Inflammatory macrophage (primary cell): ENCODE data around the gene IL1B.
"Not testable (repeated sequence)": the region's sequence is repeated elsewhere in the genome, so short reads cannot be mapped to it uniquely, and the experiment has no call there.

Experiments
- DNase-seq, 2 donors: peaks; one replicate each; pipeline ENCODE4 v3.0.0-alpha.2; 2020 to 2022
- total RNA-seq, 18 experiments: gene quantifications; one replicate each; lab custom pipeline; 2026; ENCODE audit warnings: mixed read lengths in 6 of 18, inconsistent platforms in 2 of 18; lab: John Stamatoyannopoulos, UW

The IL1B gene
- 0.68 to 22,839 (median 53.5) reads per million in 18 experiments for total RNA-seq

DNA sequence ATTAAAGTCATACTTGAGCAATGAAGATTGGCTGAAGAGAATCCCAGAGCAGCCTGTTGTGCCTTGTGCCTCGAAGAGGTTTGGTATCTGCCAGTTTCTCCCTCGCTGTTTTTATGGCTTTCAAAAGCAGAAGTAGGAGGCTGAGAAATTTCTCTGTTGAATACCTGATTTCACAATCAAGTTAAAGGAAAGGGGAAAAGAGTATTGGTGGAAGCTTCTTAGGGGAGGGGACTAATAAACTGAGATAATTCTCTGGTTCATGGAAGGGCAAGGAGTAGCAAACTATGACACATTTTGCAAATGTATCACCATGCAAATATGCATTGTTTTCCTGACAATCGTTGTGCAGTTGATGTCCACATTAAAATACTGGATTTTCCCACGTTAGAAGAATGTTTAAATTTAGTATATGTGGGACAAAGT lies at the start of gene IL1B:
TSS of gene IL1B (minus strand) at position 85 of the 423 bp plus-strand sequence. CDS start 550 bp downstream, outside the sequence.
- peak; percentile 86 to 97 for DNase-seq

DNA sequence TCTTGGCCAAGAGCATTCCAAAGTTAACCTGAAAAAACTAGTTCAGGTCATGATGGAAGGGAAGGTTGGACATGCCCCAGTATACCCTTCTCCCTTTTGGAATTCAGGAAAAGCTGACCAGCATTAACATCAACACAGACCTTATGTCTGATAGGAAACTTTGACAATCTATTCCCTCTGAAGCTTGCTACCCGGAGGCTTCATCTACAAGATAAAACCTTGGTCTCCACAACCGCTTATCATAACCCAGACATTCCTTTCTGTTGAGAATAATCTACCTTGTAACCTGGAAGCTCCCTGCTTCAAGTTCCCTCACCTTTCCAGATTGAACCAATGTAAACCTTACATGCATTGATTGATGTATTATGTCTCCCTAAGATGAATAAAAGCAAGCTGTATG lies 49.7 kb upstream of the IL1B start:
- DNase-seq, result no peak

DNA sequence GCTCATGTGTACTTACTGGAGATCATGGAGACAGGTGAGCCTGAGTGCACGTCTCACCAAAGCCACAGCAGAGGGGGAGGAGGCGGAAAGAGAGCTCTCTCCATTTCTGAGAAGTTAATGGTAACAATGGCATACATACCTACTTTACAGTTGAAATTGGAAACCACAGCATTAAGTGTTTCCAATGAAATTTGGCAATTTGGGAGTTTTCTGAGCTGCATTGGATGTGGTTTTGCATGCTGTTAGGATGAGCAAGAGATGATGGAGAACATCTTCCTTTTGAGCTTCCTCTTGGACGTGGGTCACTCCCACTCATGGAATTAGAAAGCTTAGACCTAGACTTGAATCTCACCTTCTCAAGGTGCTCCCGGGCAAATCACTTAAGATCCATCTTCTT lies 48.9 kb upstream of the IL1B start:
- no peak for DNase-seq

DNA sequence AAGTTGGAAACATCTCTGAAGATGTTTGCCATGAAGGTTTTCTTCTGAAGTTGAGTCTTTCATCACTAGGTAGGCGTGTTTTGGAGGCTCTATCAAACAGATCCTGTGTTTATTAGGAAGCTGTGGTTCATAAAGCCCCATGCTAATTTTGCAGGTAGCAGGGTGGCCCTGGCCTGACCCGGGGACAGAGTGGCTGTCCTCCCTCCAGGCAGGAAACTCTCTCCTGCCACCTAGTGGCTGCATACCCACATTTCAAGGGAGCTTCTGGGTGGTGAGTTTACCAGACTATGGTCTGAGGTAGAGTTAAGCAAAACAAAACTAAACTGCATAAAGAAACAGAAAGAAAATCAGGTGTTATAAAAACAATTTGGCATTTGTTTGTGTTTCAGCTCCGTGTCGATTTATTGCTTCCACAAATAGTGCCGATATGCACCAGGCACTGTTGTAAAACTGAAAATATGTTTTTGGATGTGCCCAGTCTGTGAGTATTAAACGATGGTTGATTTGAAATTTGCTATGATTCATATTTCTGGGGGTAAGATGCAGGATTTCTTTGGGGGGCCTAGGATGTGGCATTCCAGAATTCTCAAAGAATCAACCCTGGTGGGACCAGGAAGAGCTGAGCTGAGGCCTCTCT lies 48.4 kb upstream of the IL1B start:
- DNase-seq, result peak; percentile 78 to 81

DNA sequence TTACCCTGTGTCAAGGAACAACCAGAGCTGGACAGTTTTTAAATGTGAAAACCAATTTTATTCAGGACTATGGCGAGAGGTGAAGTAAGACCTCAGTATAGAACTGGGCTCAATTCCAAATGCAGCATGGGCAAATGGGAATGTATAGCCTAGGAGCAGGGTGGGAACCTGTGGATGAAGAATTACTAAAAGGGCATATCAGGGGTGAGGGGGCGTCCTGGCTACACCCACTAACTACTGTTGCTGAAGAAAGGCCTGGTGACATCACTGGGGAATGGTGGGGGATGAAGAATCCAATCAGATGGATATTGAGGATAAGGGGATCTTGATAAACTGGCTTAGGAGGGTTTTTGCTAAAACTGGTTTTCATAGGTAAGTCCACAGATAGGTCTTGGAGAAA lies 47.1 kb upstream of the IL1B start:
- DNase-seq, result no peak

DNA sequence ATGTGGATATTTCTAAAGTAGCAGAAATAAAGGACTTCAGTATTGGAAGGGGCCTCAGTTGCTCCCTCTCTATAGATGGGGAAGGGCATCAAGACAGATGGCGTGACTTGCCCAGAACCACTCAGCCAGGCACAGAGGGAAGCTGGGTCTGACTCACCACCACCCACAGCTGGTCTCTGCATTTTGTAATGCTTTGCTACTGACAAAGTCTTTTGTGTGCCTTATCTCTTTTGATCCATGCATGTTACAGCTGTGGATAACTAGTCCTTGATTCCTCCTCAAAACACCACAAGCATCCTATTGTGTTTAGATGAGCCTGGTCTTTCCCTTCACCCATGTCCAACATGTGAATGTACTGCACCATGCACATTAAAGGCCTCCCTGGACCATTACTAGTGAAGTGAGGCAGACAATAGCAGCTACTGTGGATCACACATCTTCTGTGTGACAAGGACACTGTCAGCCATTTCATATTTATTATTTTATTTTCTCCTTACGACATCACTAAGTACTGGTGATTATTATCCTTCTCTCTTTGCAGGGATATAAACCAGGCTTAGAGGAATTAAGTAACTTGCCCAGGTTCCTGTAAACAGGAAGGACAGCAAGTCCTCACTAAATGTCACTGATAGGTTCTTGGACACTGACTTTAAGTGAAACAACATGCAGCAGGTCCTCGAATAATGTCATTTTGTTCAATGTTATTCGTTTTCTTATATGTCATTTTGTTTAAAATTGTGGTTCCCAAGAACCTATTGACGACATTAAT lies 44.8 kb upstream of the IL1B start:
- peak; percentile 92 to 97 for DNase-seq

DNA sequence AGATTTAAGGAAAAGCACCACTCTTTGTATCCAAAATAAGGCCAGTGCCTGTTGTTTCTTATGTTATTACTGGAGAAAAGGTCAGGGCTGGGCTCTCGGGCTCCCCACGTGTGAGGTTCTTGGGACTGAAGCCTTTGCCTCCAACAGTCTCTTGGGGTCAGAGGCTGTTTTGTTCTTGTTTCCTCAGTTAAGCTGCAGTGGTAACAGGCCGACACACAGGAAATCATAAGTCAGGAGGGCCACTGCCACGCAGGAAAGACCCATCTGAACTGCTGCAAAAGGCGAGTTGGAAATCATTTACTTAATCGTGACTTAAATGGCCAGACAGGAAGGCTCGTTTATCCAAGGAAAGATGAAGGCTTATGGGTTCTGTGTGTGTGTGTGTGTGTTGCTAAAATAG lies 44.1 kb upstream of the IL1B start:
- DNase-seq, result peak; percentile 47 to 66

DNA sequence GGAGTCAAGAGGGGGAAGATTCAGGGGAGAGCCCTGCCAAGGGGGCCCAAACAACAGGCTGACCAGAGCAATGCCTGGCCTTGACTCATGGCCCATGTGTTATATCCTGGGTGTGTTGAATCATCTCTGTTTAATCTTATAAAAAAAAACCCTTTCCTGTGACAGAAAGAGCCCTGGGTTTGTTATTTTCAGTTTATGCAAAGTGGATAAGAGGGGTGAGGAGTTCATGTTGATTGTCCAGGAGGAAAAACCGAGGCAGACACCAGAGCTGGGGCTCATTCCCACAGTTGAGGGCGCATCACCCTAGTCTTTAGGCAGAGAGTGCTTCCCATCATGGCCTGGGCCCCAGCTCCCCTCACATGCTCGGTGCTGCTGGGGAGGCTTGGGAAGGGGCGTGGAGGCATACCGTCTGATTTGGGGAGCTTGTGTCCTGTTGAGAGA lies 43.5 kb upstream of the IL1B start:
- peak; percentile 18 to 53 for DNase-seq

DNA sequence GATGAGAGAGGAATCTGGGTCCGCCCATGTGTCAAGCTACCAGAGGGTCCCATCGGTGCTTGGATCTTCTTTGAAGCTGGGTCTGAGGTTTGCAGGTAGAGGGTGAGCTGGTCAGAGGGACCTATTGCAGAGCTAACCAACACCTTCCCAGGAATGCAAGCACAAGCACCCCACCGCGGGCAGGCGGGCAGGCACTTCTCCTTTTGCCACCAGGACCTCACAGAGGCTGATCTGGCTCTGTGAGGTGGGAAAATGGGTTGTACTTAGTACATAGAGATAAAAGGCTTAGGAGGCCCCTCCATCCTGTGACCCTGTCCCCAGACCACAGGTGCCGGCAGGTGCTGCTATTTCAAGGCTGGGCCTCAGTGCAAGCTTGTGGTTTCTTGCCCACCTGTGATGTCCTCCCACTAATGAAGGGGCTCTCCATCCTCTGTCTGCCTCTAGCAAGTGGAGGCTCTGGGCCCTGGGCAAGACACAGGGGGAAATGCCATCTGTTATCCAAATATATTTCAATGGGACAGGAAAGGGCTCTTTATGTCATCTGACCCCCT lies 43.0 kb upstream of the IL1B start:
- DNase-seq, result no peak

DNA sequence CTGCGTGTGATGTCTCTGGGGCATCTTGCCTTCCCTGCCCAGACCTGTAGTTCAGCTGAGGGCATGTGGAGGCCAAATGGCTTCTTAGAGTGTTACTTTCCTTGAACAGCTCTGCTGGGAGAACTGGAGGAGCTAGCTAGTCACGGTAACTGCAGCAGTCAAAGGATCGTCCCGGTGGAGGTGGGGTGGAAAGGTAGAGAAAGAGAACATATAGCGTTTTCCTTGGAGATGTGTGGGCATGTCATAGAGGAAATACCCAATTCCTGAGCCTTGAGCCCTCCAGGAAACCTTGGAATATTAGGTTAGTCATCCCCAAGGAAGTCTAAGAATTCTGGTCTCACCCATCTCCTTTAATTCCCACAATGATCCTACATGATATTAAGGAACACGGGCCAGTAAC lies 40.8 kb upstream of the IL1B start:
- DNase-seq, result no peak

DNA sequence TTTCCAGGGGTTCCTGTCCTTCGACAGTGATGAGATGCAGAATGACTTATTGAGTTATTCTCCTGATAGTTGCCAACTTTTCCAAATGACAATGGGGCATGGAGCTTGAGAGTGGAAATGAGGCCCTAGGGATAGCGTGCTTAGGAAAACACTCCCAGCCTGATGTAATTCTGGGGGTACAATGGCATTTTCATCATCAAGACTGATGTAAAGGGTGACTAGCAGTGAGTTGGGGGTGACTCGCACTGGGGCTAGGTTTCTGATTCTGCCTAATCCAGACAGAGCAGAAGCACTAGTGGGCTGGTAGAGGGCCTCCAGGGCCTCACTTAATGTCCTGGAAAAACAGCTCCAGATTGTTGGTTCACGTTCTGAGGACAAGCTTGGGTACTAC lies 40.4 kb upstream of the IL1B start:
- no peak for DNase-seq

DNA sequence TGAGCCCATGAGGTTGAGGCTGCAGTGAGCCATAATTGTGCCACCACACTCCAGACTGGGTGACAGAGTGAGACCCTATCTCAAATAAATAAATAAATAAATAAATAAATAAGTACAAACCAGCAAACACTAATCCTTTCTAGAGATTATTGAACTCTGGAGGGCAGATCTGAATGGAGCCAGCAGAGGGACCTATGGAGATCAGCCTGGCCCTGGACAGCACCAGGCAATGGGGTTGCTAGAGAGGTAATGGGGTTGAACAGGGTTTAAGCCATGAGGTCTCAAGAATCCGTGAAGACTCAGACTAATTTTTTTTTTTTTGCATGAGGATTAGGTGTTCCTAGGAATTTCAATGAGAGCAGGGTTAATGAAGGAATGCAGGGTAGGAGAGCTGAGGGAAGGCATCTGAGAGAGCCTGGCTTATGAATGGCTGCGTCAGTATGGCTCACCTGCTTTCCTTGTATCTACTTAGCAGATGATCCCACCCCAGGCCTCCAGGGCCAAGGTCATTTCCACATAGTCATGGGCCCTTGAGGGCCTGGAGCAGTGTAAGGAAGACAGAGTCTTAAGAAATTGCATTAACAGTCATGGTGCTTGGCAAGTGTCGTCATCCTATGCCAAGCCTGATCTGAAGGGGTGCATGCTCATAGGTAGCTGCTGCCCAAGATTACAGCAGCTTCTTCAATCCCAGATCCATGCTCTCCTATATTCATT lies 39.8 kb upstream of the IL1B start:
- no peak for DNase-seq

DNA sequence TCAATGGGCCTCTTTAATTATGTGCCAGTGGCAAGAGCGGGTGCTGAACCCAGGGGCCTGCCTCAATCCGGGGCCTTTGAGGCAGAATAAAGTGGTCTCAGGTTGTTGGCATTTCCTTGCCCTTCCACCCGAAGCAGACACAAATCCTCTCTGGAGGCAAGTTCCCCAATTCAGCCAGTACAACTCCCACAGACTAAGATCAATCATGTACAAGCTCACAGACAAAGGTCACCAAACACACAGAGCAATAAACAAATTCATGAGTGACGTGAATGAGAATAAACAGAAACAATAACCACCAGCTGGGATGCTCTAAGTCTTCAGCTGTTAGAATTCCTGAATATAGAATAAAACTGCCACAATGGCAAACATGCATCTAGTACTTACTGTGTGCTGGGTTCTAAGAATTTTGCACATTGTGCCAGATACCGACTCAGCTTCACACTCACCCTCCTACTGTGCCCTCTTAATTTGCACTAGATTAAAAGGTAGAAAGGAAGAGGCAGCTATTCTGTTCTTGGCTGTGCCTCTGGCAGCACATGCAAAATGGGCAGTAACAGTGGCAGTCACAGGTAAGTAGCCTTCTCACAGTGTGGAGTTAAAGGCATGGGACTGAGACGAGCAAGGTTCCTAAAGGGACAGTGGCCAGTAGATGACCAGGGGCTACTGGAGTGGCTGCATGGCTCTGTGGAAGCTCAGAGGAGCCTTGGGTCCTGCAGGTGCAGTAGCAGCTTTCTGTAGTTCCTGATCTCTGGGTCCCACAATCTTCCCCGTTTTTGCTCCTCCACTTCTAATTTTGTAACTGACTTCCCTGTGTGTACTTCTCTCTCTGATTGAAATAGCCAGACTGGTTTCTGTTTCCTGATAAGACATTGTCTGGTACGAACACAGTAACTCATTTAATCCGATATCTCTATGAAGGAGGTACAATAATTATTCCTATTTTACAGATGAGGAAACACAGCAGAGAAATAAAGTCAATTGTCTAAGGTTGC lies 34.6 kb upstream of the IL1B start:
- DNase-seq, result peak; percentile 42 to 54

DNA sequence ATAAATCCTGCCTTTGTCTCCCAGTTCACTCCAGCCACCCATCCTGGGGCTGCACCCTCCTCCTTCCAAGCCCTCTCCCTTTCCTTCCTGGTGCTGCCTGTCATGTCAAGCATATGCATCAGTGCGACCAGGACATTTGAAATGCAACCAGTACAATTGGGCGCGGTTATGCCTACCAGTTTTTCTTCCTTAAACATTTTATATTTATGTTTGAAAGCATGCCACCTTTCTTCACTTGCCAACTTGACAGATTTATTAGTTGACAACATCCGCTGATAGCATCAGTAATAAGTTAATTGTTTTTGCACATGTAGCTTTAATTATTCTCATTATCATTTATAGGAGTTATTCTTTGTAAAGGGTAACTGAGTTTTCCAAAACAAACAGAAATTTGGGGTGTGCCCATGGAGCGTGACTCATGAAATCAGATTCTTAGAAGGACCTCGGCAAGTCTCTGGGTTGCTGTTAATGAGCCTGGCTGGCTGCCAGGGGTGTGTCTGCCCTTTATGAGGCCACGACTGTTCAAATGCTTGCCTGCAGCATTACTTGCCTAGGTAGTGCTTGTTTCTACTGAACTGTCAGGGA lies 32.8 kb upstream of the IL1B start:
- DNase-seq, result peak; percentile 50 to 76

DNA sequence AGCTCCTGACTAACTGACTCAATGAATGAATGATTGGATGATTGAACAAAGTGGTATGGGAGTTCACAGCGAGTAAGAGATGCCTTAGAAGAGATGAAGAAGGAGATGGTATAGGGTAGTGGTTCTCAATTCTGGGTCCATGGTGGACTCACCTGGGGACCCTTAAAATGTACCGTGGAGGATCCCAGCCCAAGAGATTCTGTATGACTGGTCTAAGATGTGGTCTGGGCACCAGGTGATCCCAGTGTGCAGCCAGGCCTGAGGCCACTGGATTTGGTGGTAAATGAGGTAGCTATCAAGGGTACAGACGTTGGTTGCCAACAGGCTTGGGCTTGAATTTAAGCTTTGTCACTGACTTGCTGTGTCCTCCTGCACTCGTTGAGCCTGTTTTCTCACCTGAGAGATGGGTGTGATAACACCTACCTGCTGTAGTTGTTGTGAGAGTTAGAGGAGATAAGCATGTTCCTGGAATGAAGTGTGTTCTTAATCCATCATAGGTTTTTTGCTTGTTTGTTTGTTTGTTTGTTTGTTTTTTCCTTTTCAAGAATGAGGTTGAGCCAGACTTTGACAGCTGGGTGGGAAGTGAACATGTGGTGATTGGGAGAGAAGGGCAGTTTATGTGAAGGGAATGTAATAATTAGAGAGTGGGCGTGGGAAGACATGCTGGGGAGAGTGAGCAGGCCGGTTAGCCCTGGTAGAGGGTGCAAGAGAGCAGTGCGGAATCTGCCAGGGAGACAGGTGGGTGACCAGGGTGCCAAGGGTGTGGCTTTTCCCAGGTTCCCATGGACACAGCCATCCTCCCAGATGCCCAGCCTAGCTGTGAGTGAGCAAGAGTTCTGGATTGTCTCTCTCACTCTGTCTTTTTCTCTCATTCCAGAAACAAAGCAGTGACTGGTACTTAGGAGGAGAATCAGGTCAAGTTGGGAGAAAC lies 31.4 kb upstream of the IL1B start:
- no peak for DNase-seq

DNA sequence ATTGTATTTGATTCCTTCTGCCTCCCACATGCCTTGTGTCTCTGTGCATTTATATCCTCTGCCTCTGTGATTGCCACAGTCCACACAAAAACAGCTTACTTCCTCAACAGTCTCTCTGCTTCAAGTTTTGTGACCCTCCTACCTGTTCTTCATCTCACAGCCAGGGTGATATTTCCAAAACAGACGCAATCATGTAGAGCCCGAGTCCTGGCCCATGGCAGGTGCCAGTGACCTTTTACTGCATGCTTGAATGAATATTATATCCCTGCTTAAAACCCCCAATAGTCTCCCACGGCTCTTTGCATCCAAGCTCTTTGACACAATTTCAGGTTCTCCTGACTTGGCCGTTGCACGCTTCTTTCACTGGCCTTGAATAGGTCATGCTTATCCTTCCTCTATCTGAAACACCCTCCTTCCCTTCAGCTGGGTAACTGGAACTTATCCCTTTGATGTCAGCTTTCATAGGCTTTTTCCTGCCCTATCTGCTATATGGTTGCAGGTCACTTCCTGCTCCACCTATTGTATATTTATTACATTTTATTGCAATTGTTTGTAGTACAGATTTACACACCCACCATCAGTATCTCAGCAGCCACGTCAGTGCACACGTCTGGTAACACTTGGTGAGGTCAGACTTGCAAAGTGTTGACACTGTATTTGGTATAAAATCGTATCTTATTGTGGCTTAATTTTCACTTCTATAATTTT lies 29.7 kb upstream of the IL1B start:
- DNase-seq, result peak; percentile 40 to 46

DNA sequence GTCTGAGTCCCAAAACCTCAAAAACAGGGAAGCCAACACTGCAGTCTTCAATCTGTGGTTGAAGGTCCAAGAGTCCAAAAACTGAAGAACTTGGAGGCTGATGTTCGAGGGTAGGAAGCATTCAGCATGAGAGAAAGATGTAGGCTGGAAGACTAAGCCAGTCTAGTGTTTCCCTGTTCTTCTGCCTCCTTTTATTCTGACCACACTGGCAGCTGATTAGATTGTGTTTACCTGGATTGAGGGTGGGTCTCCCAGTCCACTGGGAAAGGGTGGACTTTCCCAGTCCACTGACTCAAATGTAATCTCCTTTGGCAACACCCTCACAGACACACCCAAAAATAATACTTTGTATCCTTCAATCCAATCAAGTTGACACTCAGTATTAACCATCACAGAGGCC lies 27.5 kb upstream of the IL1B start:
- no peak for DNase-seq

DNA sequence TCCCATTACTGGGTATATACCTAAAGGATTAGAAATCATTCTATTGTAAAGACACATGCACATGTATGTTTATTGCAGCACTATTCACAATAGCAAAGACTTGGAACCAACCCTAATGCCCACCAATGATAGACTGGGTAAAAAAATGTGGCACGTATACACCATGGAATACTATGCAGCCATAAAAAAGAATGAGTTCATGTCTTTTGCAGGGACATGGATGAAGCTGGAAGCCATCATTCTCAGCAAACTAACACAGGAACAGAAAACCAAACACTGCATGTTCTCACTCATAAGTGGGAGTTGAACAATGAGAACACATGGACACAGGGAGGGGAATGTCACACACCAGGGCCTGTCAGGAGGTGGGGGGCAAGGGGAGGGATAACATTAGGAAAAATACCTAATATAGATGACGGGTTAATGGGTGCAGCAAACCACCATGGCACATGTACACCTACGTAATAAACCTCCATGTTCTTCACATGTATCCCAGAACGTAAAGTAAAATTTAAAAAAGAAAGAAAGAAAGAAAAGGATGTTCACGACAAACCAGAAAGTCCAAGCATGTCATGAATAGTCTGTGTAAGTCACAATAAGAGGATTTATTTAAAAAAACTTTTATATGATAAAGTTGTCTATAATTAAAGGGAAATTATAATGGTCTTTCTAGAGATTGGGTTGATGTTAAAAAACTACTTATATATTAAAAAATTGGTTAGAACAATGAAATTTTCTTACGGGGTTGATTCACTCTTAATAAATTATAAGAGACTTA lies 23.0 kb upstream of the IL1B start:
- DNase-seq, result not testable (repeated sequence)

DNA sequence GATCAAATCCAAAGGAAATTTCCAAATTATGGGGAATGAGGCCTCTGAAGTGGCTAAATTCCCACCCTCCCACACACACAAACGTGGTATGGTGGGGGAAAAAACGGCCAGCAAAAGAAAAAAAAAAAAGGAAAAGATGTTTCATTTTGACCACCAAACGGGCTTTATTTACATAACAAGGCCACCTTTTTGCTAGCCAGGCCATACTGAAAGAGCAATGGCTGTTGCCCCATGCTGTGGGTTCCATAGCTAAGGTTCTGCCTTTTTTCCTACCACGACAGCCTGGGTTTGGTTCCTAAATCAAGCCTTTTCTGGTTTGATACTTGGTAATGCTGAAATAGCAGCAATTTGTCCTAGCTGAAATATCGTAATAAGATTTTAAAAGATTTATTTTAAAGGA lies 14.0 kb upstream of the IL1B start:
- no peak for DNase-seq
